Measurements from ENCODE around the gene RANBP17. TPM values are rescaled to one million over a fixed set of nuclear protein-coding genes. Genes with fewer than 3 reads are reported as not detected.

RANBP17 gene
- total and polyA plus RNA-seq, 2 experiments from 2014 or later, result 10.9 to 20.0 TPM

- TF ChIP-seq CTCF (IDR thresholded peaks at IDR 0.05; ENCODE audit: low read depth, low read length), result no peak
- Histone ChIP-seq H3K36me3 (no peaks in the 10 kb centered on the region), H3K4me3 (no peak overlapping the region), H3K27me3 (no peaks in the 10 kb centered on the region), H3K4me1 (ENCODE audit: low read depth) (no peaks in the 10 kb centered on the region), H3K27ac (no peak overlapping the region), H3K9me3 (ENCODE audit: low read depth) (no peaks in the 10 kb centered on the region)
- DNase-seq (ENCODE audit: low read depth in 1 of 2, low spot score in 1 of 2), result no peak
Observed at GRCh38 chr5:171121638-171122037, 259.8 kb downstream of the RANBP17 start.

GRCh38 chr5:171122372-171122771 lies 260.6 kb downstream of the RANBP17 start:
- Histone ChIP-seq H3K27me3 (no peaks in the 10 kb centered on the region), H3K4me3 (no peak overlapping the region), H3K9me3 (ENCODE audit: low read depth) (no peaks in the 10 kb centered on the region), H3K4me1 (ENCODE audit: low read depth) (no peaks in the 10 kb centered on the region), H3K27ac (no peak overlapping the region), H3K36me3 (no peaks in the 10 kb centered on the region)
- peak in 1 of 2 donors; percentile 21 for DNase-seq (ENCODE audit: low read depth in 1 of 2, low spot score in 1 of 2)
- TF ChIP-seq CTCF (IDR thresholded peaks at IDR 0.05; ENCODE audit: low read depth, low read length), result no peak

- no peaks in the 10 kb centered on the region for H3K9me3 ChIP-seq (ENCODE audit: low read depth)
- no peak for TF ChIP-seq CTCF (IDR thresholded peaks at IDR 0.05; ENCODE audit: low read depth, low read length)
- no peak for DNase-seq (ENCODE audit: low read depth in 1 of 2, low spot score in 1 of 2)
- H3K27ac ChIP-seq, result no peak overlapping the region
- H3K4me1 ChIP-seq (ENCODE audit: low read depth), result no peaks in the 10 kb centered on the region
- H3K4me3 ChIP-seq, result no peak overlapping the region
- H3K27me3 ChIP-seq, result no peaks in the 10 kb centered on the region
- H3K36me3 ChIP-seq, result no peaks in the 10 kb centered on the region
Observed at GRCh38 chr5:171123417-171123816, 261.6 kb downstream of the RANBP17 start.

GRCh38 chr5:171127314-171127713 lies 265.5 kb downstream of the RANBP17 start:
- no peak overlapping the region for H3K4me3 ChIP-seq
- no peaks in the 10 kb centered on the region for H3K4me1 ChIP-seq (ENCODE audit: low read depth)
- no peak overlapping the region for H3K27ac ChIP-seq
- H3K36me3 ChIP-seq, result no peaks in the 10 kb centered on the region
- no peaks in the 10 kb centered on the region for H3K27me3 ChIP-seq
- TF ChIP-seq CTCF (IDR thresholded peaks at IDR 0.05; ENCODE audit: low read depth, low read length), result no peak
- H3K9me3 ChIP-seq (ENCODE audit: low read depth), result no peaks in the 10 kb centered on the region
- no peak for DNase-seq (ENCODE audit: low read depth in 1 of 2, low spot score in 1 of 2)

- H3K27ac ChIP-seq, result no peak overlapping the region
- TF ChIP-seq CTCF (IDR thresholded peaks at IDR 0.05; ENCODE audit: low read depth, low read length), result no peak
- H3K4me3 ChIP-seq, result no peak overlapping the region
- no peak for DNase-seq (ENCODE audit: low read depth in 1 of 2, low spot score in 1 of 2)
- H3K9me3 ChIP-seq (ENCODE audit: low read depth), result no peaks in the 10 kb centered on the region
- H3K27me3 ChIP-seq, result no peaks in the 10 kb centered on the region
- no peaks in the 10 kb centered on the region for H3K36me3 ChIP-seq
- H3K4me1 ChIP-seq (ENCODE audit: low read depth), result no peaks in the 10 kb centered on the region
Observed at GRCh38 chr5:171128136-171128535, 266.3 kb downstream of the RANBP17 start.

- DNase-seq (ENCODE audit: low read depth in 1 of 2, low spot score in 1 of 2), result no peak
Observed at GRCh38 chr5:171129308-171129707, 267.5 kb downstream of the RANBP17 start.

More at GRCh38 chr5:171129308-171129707, 267.5 kb downstream of the RANBP17 start:
- H3K9me3 ChIP-seq (ENCODE audit: low read depth), result no peaks in the 10 kb centered on the region
- no peaks in the 10 kb centered on the region for H3K4me1 ChIP-seq (ENCODE audit: low read depth)
- H3K36me3 ChIP-seq, result no peaks in the 10 kb centered on the region
- no peak for TF ChIP-seq CTCF (IDR thresholded peaks at IDR 0.05; ENCODE audit: low read depth, low read length)
- H3K27ac ChIP-seq, result no peak overlapping the region
- no peaks in the 10 kb centered on the region for H3K27me3 ChIP-seq
- H3K4me3 ChIP-seq, result no peak overlapping the region
